Stimulated activated CD4-positive, alpha-beta T cell treated with anti-CD3 and anti-CD28 coated beads, Interleukin-15, amount 100 ng/mL, for 48 hours (primary cell): ENCODE results near the gene KIAA0930.

Source experiments
- DNase-seq, 2 donors: peaks; one replicate each; pipeline ENCODE4 v3.0.0-alpha.2; 2020; ENCODE audit warnings: low read depth in 2 of 2

Gene KIAA0930

DNA sequence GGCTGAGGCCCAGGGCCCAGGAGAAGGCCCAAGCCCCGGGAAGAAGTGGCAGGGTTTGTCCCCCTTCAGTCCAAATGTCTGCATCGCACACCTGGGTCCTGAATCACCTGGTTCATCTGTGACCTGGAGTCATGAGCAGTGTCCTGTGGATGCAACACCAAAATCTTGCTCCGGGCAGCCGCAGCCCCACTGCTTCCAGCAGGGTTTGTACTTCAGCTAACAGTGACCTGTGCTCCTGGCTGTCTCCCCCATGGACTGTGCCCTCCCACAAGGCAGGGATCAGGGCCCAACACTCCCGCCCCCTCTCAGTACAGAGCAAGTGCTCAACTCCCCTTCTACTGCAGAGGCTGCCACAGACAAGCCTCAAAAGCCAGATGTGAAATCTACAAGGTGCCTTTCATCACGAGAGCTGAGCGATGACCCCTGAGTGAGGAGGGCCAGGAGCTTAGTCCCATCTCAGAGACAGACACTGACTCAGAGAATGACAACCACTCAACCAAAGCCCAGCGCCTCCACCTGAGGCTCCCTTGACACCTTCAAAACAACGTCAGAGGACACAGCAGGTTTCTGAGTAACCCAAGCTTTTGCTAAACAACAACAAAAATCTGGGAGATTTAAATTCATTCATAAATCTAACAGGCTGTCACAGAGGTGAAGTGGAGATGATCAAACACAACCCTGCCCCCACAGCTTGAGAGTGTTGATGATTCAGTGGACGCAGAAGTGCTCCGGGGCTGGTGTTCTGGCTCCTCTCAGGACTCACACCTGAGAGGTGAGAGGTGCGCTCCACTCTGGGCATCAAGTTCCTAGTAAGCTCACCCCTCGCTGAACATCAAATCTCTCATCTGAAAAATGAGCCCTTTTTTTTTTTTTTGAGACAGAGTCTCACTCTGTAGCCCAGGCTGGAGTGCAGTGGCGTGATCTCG is 3.4 kb downstream of the KIAA0930 start:
- no peak for DNase-seq

DNA sequence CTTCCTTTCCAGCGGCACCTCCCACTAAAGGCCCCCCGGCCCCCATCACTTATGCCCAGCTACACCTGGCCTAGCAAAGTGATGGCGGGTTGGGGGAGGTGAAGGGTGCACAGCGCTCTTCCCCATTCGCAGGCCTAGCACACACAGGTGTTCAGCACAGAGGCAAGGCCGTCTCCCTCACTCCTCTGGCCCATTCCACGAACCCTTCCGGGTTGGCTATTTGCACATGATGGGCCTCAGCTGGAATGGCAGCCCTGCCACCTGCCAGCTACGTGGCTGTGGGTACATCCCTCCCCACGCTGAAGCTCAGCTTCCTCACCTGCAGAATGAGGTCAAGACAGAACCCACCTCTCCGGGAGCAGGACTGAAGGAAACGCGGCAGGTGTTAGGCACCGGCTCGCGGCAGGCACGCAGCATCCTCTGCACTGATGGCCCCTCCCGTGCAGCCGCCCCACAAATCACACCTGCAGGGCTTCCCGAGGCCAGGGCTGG is 4.8 kb downstream of the KIAA0930 start:
- DNase-seq: no peak

DNA sequence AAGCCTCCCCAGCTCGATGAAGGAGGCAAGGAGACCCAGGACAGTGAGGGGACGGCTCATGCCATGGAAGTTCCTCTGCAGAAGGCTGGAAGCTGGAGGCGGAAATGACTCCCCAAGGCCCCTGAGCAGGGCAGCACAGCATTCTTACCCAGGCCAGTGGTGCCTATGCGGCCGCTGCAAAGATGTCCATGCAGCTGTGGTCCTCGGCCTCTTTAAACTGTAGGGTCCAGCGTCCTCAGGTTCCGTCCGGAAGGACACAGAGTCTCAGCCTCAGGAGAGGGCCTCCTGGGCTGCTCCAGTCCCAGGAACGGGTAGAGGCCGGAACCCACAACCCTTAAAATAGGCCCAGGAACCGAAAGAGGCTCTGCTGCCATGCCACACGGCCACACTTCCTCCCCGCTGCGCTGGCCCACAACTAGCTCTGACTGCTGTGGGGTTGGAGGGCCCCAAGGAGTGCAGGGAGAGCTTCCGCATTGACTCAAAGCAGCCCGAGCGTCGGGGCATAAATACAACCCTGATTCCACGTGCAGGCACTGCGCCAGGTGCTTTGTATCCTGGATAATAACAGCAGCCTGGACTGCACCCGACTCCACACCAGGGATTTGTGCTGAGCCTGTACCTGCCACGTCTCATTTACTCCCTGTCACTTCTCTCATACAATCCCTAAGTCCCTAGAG is 5.5 kb downstream of the KIAA0930 start:
- DNase-seq: no peak

DNA sequence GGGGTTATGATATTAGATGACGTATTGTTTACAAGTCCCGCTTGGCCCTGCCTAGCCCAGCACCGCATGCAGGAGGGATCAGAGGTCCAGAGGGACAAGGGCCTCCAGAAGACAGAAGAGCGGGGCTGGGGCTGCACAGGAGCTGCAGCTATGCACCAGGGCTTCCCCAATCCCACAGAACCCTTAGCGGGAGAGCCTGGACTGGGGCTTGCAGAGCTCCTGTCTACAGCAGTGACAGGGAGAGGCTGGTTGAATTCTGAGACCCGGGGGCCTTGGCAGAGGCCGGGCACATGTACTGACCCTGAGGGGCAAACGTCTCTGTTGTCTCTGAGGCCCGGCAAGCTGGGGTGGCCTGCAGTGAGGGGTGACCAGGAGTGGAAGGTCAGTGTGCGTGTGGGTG is 6.9 kb downstream of the KIAA0930 start:
- DNase-seq: no peak

DNA sequence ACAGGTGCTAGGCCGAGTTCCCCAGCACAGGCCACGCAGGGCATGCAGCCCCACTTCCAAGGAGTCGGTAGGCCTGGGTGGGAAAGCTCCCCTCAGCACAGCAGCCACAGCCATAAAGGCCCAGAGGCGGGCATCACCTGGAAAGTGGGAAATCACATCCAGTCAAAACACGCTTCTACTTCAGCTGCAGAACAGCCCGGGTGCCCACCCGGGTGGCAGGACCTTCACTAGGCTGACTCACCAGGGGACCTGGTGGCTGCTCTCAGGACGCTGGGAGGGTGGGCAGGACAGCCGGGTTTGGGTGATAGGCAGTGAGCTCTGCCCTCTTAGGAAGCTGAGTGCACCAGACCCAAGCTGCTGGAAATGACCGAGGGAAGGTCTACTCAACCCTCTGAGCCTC is 7.3 kb downstream of the KIAA0930 start:
- no peak for DNase-seq

DNA sequence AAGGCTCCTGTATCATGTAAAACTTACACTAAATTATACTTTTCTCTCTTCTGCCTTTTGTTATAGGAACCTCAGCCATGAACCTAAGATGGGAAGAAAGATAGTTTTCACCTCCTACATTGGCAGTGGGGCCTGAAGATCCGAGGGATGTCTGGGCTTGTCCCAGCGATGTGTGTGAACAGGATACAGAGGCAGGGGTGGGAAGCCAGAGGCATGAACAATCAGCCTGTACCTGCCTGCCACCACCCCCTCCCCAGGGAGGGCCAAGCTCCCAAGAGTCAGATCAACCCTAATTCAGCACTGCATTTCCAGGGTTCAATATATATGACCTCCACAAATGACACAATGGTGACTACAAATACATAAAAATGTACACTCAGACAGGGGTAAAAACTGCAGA is 9.4 kb downstream of the KIAA0930 start:
- no peak for DNase-seq

DNA sequence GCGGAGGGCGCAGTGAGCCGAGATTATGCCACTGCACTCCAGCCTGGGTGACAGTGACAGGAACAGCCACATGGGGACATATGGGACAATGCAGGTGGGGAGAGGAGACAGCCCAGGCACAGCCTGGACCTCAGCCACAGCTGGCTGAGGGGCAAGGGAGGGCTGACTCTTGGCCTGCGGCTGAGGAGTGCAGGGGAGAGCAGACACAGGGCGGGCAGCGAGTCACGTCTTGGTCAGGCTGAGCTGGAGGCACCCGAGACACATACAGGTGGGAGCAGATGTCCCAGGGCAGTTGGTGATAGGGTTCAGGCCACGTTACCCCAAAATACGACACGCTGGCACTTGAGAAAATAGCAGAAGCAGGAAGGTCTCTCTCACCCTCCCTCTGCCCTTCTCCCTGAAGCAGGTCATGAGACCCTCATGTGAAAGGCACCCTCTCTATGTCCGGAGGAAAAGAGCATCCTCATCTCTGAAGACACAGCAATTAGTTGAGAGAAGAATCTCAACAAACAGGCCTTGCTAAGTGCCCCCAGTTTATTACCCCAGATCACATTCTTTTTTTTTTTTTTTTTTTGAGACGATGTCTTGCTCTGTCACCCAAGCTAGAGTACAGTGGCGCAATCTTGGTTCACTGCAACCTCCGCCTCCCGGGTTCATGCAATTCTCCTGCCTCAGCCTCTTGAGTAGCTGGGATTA is 10.5 kb downstream of the KIAA0930 start:
- no peak for DNase-seq

DNA sequence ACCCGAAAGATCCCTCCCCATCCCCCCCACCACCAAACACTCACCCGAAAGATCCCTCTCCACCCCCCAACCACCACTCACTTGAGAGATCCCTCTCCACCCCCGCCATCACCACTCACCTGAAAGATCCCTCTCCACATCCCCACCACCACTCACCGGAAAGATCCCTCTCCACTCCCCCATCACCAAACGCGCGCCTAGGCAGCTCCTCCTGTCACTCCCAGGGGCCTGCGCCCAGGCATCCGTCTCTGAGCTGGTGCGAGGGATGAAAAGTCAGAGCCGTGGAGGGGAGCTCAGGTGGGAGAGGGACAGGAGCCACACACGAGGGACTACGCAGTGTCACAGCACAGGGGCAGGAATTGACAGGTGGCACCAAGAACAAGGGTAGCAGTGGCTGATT is 11.5 kb downstream of the KIAA0930 start:
- no peak for DNase-seq

DNA sequence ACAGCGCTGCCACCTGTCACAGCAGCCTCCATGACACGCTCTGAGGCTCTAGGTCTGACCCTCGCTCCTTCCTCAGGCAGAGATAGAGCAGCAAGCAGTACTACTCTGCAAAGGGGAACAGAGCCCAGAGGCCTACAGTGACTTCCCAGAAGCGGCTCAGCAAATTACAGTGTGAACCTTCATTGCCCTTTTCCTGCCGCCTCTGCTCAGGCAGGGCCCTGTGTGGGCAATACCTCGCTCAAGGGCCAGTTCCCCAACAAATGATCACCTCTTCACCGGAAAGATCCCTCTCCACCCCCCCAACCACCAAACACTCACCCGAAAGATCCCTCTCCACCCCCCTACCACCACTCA is 12.3 kb downstream of the KIAA0930 start:
- no peak for DNase-seq

DNA sequence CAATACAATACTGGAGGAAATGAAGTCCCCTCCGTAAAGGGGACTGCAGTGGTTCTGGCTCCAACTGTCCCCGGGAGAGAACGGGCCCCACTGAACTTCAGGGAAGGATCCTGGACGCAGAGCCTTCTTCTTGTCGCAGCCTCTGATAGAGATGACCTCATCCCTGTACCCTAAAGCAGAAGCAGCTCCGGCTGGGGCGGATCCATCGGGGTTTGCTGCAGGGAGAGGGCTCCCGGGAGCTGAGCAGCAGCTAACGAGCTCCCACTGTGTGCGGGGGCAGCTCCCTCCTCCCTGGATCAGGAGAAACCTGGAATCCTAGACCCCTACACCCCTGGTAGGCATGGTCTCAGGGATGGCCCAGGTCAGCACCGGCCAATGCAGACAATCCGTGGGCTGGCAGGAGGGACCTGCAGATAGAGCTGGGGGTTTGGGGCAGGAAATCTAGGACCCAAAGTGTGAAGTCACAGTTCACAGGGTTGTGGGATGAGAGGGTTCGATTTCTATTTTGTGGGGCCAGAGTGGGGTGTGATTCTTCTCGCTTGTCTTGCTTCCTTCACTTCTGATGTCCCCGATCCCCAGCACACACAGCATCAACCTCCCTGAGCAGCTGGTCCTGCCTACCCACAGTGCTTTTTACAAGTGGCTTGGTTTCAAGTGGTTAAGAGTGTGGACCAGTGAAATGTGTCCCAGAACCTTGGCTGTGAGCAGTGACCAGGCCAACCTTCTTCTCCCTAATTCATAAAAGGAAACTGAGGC is 12.9 kb downstream of the KIAA0930 start:
- no peak for DNase-seq

DNA sequence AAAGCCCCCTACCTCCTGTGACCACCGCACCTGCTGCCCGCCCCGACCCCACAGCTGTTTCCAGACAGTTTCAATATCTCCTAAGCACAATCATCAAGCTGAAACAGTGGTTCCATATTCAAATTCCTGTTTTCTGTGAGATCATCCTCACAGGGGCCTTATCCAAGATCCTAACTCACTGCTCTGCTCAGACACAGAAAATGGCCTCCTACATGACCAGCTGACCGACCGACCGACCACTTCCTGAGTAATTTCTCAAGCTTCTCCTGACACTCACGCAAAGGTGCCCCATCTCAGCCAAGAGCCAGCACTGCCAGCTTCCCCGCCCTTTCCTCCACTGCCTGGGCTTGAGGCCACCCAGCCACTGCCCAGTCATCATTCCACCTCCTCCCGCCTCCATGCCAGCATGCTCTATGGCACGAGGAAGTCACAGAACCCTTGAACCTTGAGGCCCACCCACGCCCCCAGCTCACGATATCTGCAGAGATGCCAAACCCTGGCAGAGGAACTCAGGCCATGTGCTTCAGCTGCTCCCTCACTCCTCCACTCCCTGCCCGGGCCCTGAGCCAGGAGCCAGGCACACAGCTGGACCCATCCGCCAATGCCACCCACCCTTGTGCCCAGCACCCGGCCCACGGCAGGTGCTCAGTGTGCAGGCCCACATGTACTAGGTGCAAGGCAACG is 14.0 kb downstream of the KIAA0930 start:
- no peak for DNase-seq

DNA sequence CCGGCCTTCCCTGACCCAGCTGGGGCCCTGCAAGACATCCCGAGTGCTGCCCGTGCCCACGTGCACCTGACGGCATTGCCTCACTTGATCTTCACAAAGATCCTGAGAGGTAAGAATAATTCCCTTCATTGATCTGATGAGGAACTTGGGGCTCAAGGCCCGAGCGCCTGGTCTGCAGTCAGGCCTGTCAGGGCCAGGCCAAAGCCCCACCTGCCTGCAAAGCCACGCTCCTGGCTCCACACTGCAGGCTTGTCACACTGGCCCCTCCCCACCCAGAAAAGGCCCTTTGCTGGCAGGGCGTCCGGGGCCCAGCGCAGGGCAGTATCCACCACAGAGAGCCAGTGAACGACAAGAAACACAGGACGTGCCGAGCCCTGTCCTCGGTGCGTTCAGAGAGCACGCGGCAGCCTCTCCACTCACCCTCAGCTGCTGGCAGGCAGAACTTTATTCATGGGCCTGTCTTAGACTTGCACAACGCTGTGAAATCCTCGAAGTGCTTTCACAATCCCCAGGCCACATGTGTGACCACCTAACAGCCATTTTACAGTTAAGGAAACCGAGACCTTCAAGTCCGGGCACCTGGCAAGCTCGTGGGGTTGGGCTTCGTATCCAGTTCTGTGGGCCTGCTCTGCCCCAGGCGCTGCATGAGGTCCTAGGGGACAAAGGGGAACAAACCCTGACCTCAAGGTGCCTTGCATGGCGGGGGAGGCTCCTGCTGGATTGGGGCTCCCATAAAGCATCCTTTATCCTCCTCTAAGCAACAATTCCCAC is 14.8 kb downstream of the KIAA0930 start:
- DNase-seq: no peak

DNA sequence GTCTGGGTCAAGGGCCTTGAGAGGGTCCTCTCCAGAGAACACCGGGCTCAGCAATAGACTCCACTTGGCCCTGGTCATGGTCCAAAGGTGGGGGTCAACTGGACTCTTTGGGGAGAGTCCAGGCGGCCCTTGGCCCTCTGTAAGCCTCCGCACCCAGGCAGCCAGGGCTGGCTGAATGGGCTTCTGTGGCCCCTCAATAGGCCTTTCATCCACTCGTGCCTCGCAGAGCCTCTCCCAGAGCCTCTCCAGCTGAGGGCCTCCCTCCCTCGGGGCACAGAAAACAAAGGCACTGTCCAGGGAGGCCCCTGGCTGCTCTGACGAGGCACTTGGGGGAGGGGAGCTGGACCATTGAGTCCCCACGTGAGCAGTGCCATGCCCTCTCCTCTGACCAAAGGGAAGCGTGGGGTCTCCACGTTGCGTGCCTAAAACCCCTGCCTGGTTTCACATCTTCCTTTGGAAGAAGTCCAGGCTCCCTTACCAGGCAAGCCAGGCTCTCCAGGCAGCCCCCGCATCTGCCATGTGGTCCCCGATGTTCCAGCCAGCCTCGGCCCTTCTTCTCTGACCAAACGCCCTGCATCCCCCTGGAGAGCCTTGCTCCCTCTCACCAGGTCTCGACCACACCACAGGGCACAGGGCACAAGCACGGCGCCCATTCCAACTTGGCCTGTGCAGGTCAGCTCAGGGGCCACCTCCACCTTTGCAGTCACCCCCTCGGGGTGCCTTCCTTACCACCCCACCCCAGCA is 15.5 kb downstream of the KIAA0930 start:
- no peak for DNase-seq

DNA sequence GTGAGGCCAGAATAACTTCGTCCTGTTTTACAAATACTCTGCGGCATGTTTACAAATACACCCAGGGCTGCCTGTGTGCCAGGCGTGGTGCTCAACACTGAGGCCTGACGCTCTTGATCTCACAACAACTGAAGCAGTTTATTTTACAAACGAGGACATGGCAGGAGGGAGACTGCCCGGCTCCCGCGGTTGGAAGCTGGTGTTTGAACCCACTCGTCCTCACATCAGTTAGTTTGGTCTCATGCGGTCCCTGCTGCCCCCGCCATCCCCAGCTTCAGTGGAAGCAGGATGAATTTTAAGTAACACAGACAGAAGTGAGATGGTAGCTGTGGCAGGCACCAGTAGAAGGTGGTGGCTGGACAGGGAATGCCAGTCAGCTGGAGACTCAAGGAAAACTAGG is 16.4 kb downstream of the KIAA0930 start:
- DNase-seq: no peak

DNA sequence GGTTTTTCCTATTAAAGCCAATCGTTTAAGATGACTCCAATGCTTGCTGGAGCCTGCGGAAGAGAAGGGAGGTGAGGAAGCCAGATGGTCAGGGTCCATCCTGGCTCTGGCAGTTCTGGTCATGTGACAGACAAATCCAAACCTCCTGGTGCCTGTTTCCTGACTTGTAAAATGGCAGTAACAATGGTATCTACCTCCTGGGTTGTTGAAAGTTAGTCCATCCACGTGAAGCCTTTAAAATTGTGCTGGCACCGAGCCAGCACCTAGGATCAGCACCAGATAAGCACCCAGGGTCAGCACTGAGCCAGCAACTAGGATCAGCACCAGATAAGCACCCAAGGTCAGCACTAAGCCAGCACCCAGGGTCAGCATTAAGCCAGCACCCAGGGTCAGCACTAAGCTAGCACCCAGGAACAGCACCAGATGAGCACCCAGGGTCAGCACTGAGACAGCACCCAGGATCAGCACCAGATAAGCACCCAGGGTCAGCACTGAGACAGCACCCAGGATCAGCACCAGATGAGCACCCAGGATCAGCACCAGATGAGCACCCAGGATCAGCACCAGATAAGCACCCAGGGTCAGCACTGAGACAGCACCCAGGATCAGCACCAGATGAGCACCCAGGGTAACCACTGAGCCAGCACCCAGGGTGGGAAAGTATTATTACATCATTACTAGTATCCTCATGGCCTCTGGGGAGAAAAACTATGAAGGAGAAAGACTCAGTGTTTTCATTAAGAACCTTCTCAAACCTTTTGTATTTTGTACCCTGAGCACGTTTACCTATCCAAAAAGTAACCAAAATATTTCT is 17.2 kb downstream of the KIAA0930 start:
- DNase-seq: no peak

DNA sequence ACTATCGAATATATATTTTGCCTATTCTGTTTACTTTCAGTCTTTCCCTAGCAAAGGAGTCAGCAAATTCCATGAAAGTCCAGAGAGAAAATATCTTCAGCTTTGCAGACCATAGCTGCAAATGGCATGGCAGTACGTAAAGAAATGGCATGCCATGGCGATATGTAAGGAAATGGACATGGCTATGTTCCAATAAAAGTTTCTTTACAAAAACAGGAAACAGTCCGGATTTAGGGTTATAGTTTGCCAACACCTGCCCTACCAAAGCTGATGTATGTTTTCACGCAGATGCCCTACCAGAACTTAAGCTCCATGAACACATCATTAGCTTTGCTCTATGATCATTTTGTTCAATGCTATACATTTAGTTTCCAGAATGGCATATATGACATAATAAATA is 19.5 kb downstream of the KIAA0930 start:
- no peak for DNase-seq

DNA sequence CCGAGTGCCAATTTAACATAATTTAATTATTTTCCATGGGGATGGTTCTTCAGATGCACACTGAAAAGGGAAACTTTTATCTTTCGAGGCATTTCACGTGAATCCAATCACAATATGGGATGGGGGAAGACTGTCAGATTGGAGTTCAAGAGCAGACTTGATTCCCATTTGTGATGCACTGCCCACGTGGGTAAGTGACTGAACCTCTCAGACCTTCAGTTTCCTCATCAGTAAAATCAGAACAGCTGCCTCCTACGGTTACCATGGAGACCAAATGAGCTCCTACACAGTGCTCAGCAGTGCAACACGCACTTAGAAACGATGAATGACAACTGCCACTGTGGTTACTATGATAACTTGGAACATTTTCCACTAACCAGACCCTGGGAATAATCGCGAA is 21.7 kb downstream of the KIAA0930 start:
- DNase-seq: peak; percentile 30

DNA sequence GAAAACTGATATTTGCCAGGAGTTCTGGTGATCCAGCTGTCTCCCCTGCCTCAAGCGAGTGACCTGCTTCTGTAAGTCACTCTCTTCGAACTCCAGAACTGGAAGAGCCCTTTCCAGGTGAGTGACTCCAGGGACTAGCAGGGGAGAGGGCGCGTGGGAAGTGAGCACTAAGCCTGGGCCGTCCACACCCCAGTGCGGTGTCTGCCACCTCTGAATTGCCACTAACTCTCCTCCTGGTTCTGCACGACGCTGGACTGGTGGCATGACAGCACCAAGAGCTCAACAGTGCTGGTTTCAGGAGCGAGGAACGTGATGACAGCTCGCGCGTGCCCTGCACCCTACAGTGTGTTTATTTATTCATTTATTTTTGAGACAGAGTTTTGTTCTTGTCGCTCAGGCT is 22.9 kb downstream of the KIAA0930 start:
- no peak for DNase-seq

DNA sequence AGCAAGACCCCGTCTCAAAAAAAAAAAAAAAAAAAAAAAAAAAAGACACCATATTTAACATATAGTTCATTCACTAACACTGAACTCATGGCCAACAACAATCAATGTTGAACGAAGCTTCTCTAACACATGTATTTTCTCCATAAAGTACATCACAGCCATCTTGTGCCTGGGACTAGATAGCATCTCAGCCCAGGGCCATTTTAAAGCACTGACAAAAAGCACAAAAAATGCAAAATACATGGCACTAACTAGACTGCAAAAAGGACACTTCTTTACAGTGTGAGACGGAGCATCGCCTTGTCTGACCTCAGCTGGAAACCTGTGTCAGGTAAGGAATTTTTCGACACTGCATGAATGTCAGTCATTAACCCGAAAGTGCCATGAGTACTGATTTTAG is 23.3 kb downstream of the KIAA0930 start:
- DNase-seq: no peak
